Medulla oblongata (tissue), 1 donor: ENCODE results near the gene NGEF.

Experiments used
- DNase-seq: peaks from one replicate; pipeline ENCODE4 v3.0.0-alpha.2; 2015; ENCODE audit errors: extremely low spot score

NGEF gene

DNA sequence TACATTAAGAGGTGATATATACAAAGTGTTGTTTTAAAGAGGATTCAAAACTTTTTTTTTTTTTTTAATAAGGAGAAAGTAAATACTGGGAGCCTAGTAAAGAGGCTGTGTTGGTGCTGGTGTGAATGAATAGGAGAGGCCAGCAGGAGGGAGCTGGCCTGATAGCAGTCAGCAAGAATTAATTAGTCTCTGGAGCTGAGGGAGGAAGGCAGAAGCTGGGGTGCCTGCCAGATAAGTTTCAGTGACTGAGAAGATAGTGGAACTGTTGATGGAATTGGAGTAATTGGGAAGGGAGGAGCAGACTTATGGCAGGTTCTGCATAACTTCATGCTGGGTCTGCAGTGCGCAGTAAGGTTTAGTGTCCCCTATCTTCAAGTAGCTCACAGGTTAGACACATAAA lies 179.2 kb downstream of the NGEF start:
- no peak for DNase-seq

DNA sequence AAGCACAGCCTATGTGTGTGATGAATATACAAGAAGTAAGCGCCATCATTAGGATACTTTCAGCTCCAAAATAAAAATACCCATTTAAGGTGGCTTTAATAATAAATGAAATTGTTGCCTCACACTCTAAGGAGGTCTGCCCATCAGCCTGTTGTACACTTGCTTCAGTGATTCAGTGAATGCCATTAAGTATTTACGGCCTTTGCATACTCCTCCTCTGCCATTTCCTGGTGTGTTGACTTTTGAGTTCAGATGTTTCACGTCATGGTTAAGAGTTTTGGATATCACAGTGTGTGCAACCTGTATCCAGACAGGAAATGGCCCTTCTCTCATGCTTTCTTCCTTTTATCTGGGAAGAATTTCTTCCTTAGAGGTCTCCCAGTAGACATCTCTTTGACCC lies 181.6 kb downstream of the NGEF start:
- no peak for DNase-seq

DNA sequence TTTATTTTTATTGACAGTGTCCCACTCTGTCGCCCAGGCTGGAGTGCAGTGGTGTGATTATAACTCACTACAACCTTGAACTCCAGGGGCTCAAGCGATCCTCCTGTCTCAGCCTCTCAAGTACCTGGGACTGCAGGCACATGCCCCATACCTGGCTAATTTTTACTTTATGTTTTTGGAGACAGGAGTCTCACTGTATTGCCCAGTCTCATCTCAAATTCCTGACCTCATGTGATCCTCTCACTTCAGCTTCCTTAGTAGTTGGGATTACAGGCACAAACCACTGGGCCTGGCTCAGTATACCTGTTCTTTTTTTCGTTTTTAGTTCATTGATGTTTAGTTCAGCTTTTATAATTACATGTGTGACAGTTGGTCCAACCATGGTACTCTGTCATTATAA lies 183.1 kb downstream of the NGEF start:
- DNase-seq: no peak
